K562 (cell line): ENCODE results near the gene MPND. TPM values are rescaled to one million over a fixed set of nuclear protein-coding genes. Genes with fewer than 3 reads are reported as not detected.
A peak's percentile ranks its signal among the peaks of the same experiment; 100 is the strongest.

Experiments used
- GTF2E2 ChIP-seq: fragments of 200-800 bp; sonication (Bioruptor generic); IDR thresholded peaks from 2 replicates; pipeline ENCODE4 v1.6.1; 2016; ENCODE audit warnings: missing genetic modification characterization, missing compliant biosample characterization
- TCF3 ChIP-seq: sonication (generic); formaldehyde crosslinking; IDR thresholded peaks from 2 replicates; pipeline ENCODE4 v1.4.0; 2020; ENCODE audit warnings: mild to moderate bottlenecking, missing genetic modification reagents
- ZNF318 ChIP-seq, 2 experiments: fragments of 450-650 bp; IDR thresholded peaks; 2 replicates each; pipeline ENCODE4 v1.6.1; 2016; ENCODE audit warnings: mild to moderate bottlenecking in 2 of 2, borderline replicate concordance in 1 of 2, low read depth in 1 of 2, moderate library complexity in 1 of 2
- polyA plus RNA-seq, 8 experiments: library from polyadenylated mRNA; depleted of rRNA in 4 of 8; stranded (reverse) in 5 of 8; unstranded in 3 of 8; fragments of >200 nt; fragmentation: Nextera tagmentation in 2 of 8; fragmentation: Illumina TruSeq in 1 of 8; extraction: Ambion mirVana in 2 of 8; extraction: Trizol in 1 of 8; gene quantifications; 2 replicates each; pipeline versions ENCODE4 v1.2.1 to v1.2.3, GENCODE V29; 2011 to 2014; ENCODE audit warnings: inconsistent platforms in 1 of 8, missing spikeins in 1 of 8
- total RNA-seq, 7 experiments: library from RNA; depleted of rRNA in 6 of 7; stranded (reverse); fragments of >200 nt in 6 of 7; fragmentation: Illumina TruSeq in 2 of 7; extraction: Trizol in 2 of 7; gene quantifications; 2 replicates each; pipeline versions ENCODE4 v1.2.1 to v1.2.3, GENCODE V29; 2011 to 2021; ENCODE audit warnings: low replicate concordance in 1 of 7

Gene MPND
- total and polyA plus RNA-seq, 9 of the 15 experiments (the other 6 are each of a cell fraction or from before 2014, with no cell fraction given): 0.25 to 14.0 (median 3.9) TPM

DNA sequence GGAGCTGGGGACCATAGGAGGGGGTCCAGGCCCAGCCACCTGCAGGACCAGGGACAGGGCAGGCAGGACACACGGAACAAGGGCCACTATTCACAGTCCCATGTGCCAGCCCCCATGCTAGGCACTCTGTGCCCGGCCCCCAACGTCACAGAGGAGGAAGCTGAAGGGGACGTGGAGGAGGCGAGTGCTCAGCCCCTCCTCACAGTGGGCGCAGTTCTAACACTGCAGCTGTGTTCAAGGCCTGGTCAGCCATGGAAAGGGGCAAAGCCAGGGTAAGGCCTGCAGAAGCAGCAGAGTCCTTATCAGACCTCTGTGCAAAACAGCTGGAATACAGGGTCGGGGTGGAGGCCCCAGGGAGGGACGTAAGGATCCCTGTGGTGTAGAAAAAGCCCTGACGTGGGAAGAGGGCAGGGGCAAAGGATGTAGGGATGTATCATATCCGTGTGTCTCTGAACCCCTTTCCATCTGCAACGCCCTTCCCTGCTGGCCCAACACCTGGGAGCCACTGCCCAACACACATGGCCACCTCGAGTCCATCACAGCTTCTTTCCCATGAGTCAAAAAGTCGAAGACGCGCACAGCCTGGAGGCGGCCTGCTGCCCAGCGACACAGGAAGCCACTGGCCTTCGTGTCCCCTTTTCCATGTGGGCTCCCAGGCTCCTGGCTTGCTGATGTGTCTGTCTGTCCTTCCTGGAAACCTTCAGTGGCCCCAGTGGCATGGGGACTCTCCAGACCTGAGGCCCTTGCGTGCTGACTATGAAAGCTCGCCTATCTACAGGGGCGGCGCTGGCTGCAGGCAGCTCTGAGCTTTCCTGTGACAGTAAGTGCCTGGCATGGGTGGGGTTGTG lies 29.0 kb downstream of the MPND start (continued):
- no peak for TF ChIP-seq ZNF318 (IDR thresholded peaks at IDR 0.05; ENCODE audit: borderline replicate concordance in 1 of 2, low read depth in 1 of 2)
- peak; percentile 22; the same call in 1 of the 2 replicates for TF ChIP-seq TCF3 (CRISPR knock-in tag)
- TF ChIP-seq GTF2E2 (tag): no peak
